PC-3 (cell line): Measurements from ENCODE around the gene RAP1GAP2. TPM values are rescaled to one million over a fixed set of nuclear protein-coding genes. Genes with fewer than 3 reads are reported as not detected.

ENCODE experiments used
- ATAC-seq: fragments of 200-7000 bp; cut with Tn5 transposase; 2 replicates; pipeline ENCODE4 v1.9.1; 2020; ENCODE audit warnings: mild to moderate bottlenecking, moderate library complexity
- BruUV-seq: library from RNA; stranded (reverse); fragments of 400-500 nt; replicated peaks from 2 replicates; lab custom pipeline; 2021; lab: Mats Ljungman, UMichigan
- CTCF ChIA-PET: fragments of 300-600 bp; sonication (Branson Sonifier 250); formaldehyde crosslinking; loops from one replicate; lab custom pipeline; 2022; ENCODE audit warnings: antibody characterized with exemption; lab: Charles Lee
- POLR2A ChIA-PET: fragments of 300-600 bp; sonication (Branson Sonifier 250); formaldehyde crosslinking; loops from one replicate; lab custom pipeline; 2022; ENCODE audit warnings: antibody characterized with exemption; ENCODE audit not compliant: unreplicated experiment; lab: Charles Lee
- DNase-seq: peaks from one replicate; pipeline ENCODE4 v3.0.0-alpha.2; 2015
- H2AFZ ChIP-seq: fragments of 300-600 bp; sonication (generic); 2 replicates; pipeline ENCODE4 v1.6.0; 2016; ENCODE audit warnings: antibody characterized with exemption, low read length
- H3F3A ChIP-seq: fragments of 300-600 bp; sonication (generic); one replicate; pipeline ENCODE4 v1.6.0; 2017; ENCODE audit warnings: antibody characterized with exemption, low read length, control low read depth, mild to moderate bottlenecking; ENCODE audit not compliant: unreplicated experiment
- H3K27ac ChIP-seq: fragments of 300-600 bp; sonication (generic); 2 replicates; pipeline ENCODE4 v1.5.1; 2016; ENCODE audit warnings: mild to moderate bottlenecking, low read length
- H3K27me3 ChIP-seq: fragments of 300-600 bp; sonication (generic); 2 replicates; pipeline ENCODE4 v1.6.1; 2016; ENCODE audit warnings: low read length, mixed read lengths
- H3K36me3 ChIP-seq: fragments of 300-600 bp; sonication (generic); 2 replicates; pipeline ENCODE4 v1.6.1; 2016; ENCODE audit warnings: low read depth, mixed run types, low read length, mixed read lengths
- H3K4me1 ChIP-seq: fragments of 300-600 bp; sonication (generic); 2 replicates; pipeline ENCODE4 v1.5.1; 2016; ENCODE audit warnings: low read length; ENCODE audit not compliant: insufficient read depth
- H3K4me2 ChIP-seq: fragments of 300-600 bp; sonication (generic); 2 replicates; pipeline ENCODE4 v1.6.0; 2016; ENCODE audit warnings: low read length
- H3K4me3 ChIP-seq: fragments of 300-600 bp; sonication (generic); 2 replicates; pipeline ENCODE4 v1.5.1; 2016; ENCODE audit warnings: mild to moderate bottlenecking, low read length, mixed read lengths
- H3K79me2 ChIP-seq: fragments of 300-600 bp; sonication (generic); 2 replicates; pipeline ENCODE4 v1.6.1; 2017; ENCODE audit warnings: low read length, mixed read lengths
- H3K9ac ChIP-seq: fragments of 300-600 bp; sonication (generic); 2 replicates; pipeline ENCODE4 v1.6.0; 2016; ENCODE audit warnings: mild to moderate bottlenecking, low read length
- H3K9me2 ChIP-seq: fragments of 300-600 bp; sonication (generic); replicated peaks from 2 replicates; pipeline ENCODE4 v1.6.1; 2016; ENCODE audit warnings: mixed run types, low read length, mixed read lengths
- H3K9me3 ChIP-seq: fragments of 300-600 bp; sonication (generic); 2 replicates; pipeline ENCODE4 v1.6.1; 2016; ENCODE audit warnings: low read length, mixed read lengths
- H4K20me1 ChIP-seq: fragments of 300-600 bp; sonication (generic); 2 replicates; pipeline ENCODE4 v1.6.1; 2016; ENCODE audit warnings: low read length, mixed read lengths
- CTCF ChIP-seq: fragments of 300-600 bp; sonication (generic); conservative IDR thresholded peaks from 2 replicates; pipeline ENCODE4 v1.5.1; 2017; ENCODE audit warnings: antibody characterized with exemption, low read depth, mild to moderate bottlenecking, low read length
- EZH2 ChIP-seq: fragments of 300-600 bp; sonication (generic); IDR thresholded peaks from one replicate; pipeline ENCODE4 v1.6.1; 2017; ENCODE audit warnings: antibody characterized with exemption, mild to moderate bottlenecking, low read length; ENCODE audit not compliant: unreplicated experiment
- EZH2phosphoT487 ChIP-seq: fragments of 300-600 bp; sonication (generic); IDR thresholded peaks from 2 replicates; pipeline ENCODE4 v1.6.1; 2018; ENCODE audit warnings: mild to moderate bottlenecking, antibody characterized with exemption, low read length, borderline replicate concordance
- intact Hi-C: fragments of 100-400 bp; cut with micrococcal nuclease; formaldehyde crosslinking; loops from 2 replicates; pipeline ENCODE4 v1.9.0; 2023
- total RNA-seq: library from RNA; depleted of rRNA; stranded (reverse); fragments of >200 nt; gene quantifications from 2 replicates; pipeline ENCODE4 v1.2.3, GENCODE V29; 2014

RAP1GAP2 gene
- total RNA-seq, 1 experiment from 2014 or later = 14.5 TPM

GRCh38 chr17:2814049-2814448, 17.8 kb downstream of the RAP1GAP2 start:
- POLR2A ChIA-PET = no interaction called here
- Histone ChIP-seq H3K4me1 (peaks cover 34% of the 10 kb centered on the region), H3K79me2 (no peaks in the 10 kb centered on the region), H3K9me3 (no peaks in the 10 kb centered on the region), H2AFZ (no peak overlapping the region), H3K27me3 (no peaks in the 10 kb centered on the region), H3K9ac (peak overlapping the region; percentile 53), H3K36me3 (no peaks in the 10 kb centered on the region), H3K9me2 (no peaks in the 10 kb centered on the region), H4K20me1 (no peaks in the 10 kb centered on the region), H3K4me3 (no peak overlapping the region), H3K27ac (peak overlapping the region; percentile 59), H3K4me2 (0 out of 2 replicates have a peak overlapping the region, but pooled peaks have one; percentile 63), H3F3A (no peaks in the 10 kb centered on the region)
- intact Hi-C loops = no loop called here
- TF ChIP-seq EZH2 (no peak), EZH2phosphoT487 (no peak), CTCF (no peak)
- ATAC-seq (no peak), DNase-seq (no peak)
- CTCF ChIA-PET = no interaction called here
- BruUV-seq = no TSS peak

GRCh38 chr17:2814481-2815341, 18.5 kb downstream of the RAP1GAP2 start:
- H3K9me2 ChIP-seq = no peaks in the 10 kb centered on the region
- no peaks in the 10 kb centered on the region for H3K9me3 ChIP-seq
- ChIA-PET CTCF (no interaction called here), POLR2A (interaction anchor here (0.6 kb wide), 1 partner anchor 29 kb away, joined by 5 read pairs; no protein-coding TSS in a partner anchor)
- DNase-seq = peak; percentile 44
- TF ChIP-seq CTCF (no peak), EZH2 (no peak), EZH2phosphoT487 (no peak)
- peaks cover 34% of the 10 kb centered on the region for H3K4me1 ChIP-seq
- H2AFZ ChIP-seq = peak overlapping the region; percentile 36
- H4K20me1 ChIP-seq = no peaks in the 10 kb centered on the region
- peak overlapping the region; percentile 53 for H3K9ac ChIP-seq
- peak overlapping the region; percentile 63 for H3K4me2 ChIP-seq
- no peaks in the 10 kb centered on the region for H3F3A ChIP-seq
- no peaks in the 10 kb centered on the region for H3K79me2 ChIP-seq
- H3K36me3 ChIP-seq = no peaks in the 10 kb centered on the region
- H3K27ac ChIP-seq = peak overlapping the region; percentile 65
- H3K4me3 ChIP-seq = peak overlapping the region; percentile 36; the same call in 1 of the 2 replicates
- peak; percentile 34 for ATAC-seq
- no TSS peak for BruUV-seq
- intact Hi-C loops = no loop called here
- H3K27me3 ChIP-seq = no peaks in the 10 kb centered on the region

GRCh38 chr17:2815781-2816185, 19.5 kb downstream of the RAP1GAP2 start:
- no peaks in the 10 kb centered on the region for H3K79me2 ChIP-seq
- no peak for ATAC-seq
- H3K9me2 ChIP-seq = no peaks in the 10 kb centered on the region
- no peaks in the 10 kb centered on the region for H3K9me3 ChIP-seq
- H3F3A ChIP-seq = no peaks in the 10 kb centered on the region
- DNase-seq = peak; percentile 9
- H4K20me1 ChIP-seq = no peaks in the 10 kb centered on the region
- POLR2A ChIA-PET = no interaction called here
- no peak overlapping the region for H2AFZ ChIP-seq
- H3K27ac ChIP-seq = no peak overlapping the region
- TF ChIP-seq EZH2 = no peak
- TF ChIP-seq EZH2phosphoT487 = no peak
- no peak for TF ChIP-seq CTCF
- H3K4me3 ChIP-seq = no peak overlapping the region
- H3K4me2 ChIP-seq = no peak overlapping the region
- H3K36me3 ChIP-seq = no peaks in the 10 kb centered on the region
- BruUV-seq = no TSS peak
- no peak overlapping the region for H3K9ac ChIP-seq
- CTCF ChIA-PET = no interaction called here
- H3K27me3 ChIP-seq = no peaks in the 10 kb centered on the region
- peaks cover 34% of the 10 kb centered on the region for H3K4me1 ChIP-seq
- intact Hi-C loops = no loop called here
